ENCODE measurements around the gene CFAP68. TPM values are rescaled to one million over a fixed set of nuclear protein-coding genes. Genes with fewer than 3 reads are reported as not detected.

The CFAP68 gene, protein sequence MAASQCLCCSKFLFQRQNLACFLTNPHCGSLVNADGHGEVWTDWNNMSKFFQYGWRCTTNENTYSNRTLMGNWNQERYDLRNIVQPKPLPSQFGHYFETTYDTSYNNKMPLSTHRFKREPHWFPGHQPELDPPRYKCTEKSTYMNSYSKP
- 10 to 100 TPM; 40.0 to 45.6 (median 42.4) TPM for polyA plus RNA-seq (ENCODE audit: insufficient read depth in 1 of 5, insufficient read length in 5 of 5, low replicate concordance in 1 of 5)
- long read RNA-seq, donor 1, transcript C11orf1-201 (4 exons, 2,885 nt): major isoform, 21 of 25 reads
- long read RNA-seq, donor 1, partial matches to known transcripts: 0 of 25 reads
- long read RNA-seq, donor 1, other reads (novel, unspliced or antisense): 0 of 25 reads
- long read RNA-seq, donor 2, transcript C11orf1-201 (4 exons, 2,885 nt): major isoform, 11 of 14 reads
- long read RNA-seq, donor 2, partial matches to known transcripts: 0 of 14 reads
- long read RNA-seq, donor 2, other reads (novel, unspliced or antisense): 0 of 14 reads
- long read RNA-seq, donor 3, transcript C11orf1-202 (4 exons, 534 nt): minor isoform, 6 of 32 reads
- long read RNA-seq, donor 3, transcript C11orf1-201 (4 exons, 2,885 nt): major isoform, 25 of 32 reads
- long read RNA-seq, donor 3, partial matches to known transcripts: 0 of 32 reads
- long read RNA-seq, donor 3, other reads (novel, unspliced or antisense): 0 of 32 reads
- long read RNA-seq, donor 4, transcript C11orf1-201 (4 exons, 2,885 nt): major isoform, 9 of 10 reads
- long read RNA-seq, donor 4, partial matches to known transcripts: 0 of 10 reads
- long read RNA-seq, donor 4, other reads (novel, unspliced or antisense): 0 of 10 reads
- long read RNA-seq, donor 5, transcript C11orf1-201 (4 exons, 2,885 nt): major isoform, 22 of 32 reads
- long read RNA-seq, donor 5, transcript C11orf1-202 (4 exons, 534 nt): minor isoform, 6 of 32 reads
- long read RNA-seq, donor 5, partial matches to known transcripts: 0 of 32 reads
- long read RNA-seq, donor 5, other reads (novel, unspliced or antisense): 0 of 32 reads
- long read RNA-seq, donor 6, transcript C11orf1-201 (4 exons, 2,885 nt): major isoform, 23 of 27 reads
- long read RNA-seq, donor 6, partial matches to known transcripts: 0 of 27 reads
- long read RNA-seq, donor 6, other reads (novel, unspliced or antisense): 0 of 27 reads
- long read RNA-seq, donor 7, transcript C11orf1-201 (4 exons, 2,885 nt): major isoform, 11 of 18 reads
- long read RNA-seq, donor 7, partial matches to known transcripts: 0 of 18 reads
- long read RNA-seq, donor 7, other reads (novel, unspliced or antisense): 0 of 18 reads
- long read RNA-seq, donor 8, partial matches to known transcripts: 0 of 6 reads
- long read RNA-seq, donor 8, other reads (novel, unspliced or antisense): 0 of 6 reads

DNA sequence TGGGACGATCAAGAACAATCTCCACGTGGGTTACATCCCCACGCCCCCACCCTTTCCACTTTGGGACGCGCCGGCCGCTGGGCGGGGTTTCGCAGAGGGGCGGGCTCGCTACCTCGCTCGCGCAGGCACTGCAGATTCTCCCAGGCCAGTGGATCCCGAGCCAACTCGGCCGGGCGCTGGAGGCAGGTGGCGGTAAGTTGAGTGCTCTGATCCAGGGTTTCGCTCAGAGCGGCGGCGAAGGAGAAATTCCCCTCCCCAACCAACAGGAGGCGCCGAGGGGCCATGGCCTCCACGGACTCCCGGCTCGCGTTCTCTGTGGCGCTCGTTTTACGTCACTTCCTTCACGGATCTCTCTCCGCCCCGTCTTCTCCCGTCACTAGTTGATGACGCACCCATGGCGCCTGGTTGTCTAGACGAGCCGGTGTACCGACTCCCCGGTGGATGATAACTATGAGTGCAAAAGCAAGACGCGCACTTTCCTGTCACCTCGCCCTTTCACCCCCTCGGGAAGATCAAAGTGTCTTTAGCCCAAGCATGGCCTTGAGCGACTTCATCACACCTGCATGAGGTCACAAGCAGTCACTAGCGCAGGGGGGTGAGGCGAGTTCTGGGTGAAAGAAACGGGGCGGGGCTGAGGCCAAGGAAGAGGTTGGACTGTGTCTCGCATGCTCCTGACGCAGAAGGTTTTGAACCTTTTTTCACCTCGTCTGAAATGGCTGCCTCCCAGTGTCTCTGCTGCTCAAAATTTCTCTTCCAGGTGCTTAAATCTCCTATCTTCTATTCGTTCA is at the start of gene CFAP68, which contains the start of gene FDXACB1:
Gene CFAP68 (plus strand): TSS at position 693 of the 788 bp plus-strand sequence. CDS start 20 bp downstream, at position 713.
Gene FDXACB1 (minus strand): TSS at position 317 of the 788 bp plus-strand sequence. CDS start 33 bp downstream, at position 284.
- DNase-seq: peak; percentile 97

DNA sequence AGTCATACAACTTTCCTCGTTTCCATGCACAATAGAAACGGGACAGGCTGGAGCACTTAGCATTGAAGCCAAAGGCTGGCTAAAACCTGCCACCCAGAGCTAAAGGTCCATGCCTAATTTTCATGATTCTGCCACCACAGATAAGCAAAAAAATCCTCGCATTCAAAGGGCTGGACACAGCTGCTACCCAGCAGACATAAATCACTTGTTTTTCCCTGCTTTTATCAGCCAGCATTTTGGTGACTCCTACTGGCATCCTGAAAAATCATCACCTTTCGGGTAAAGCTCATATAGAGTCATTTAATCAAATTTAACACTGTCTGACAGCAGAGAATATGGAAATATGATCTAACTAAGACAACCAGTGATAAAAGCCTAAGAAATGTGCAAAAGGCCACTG is 45.8 kb upstream of the CFAP68 start:
- DNase-seq: no peak

DNA sequence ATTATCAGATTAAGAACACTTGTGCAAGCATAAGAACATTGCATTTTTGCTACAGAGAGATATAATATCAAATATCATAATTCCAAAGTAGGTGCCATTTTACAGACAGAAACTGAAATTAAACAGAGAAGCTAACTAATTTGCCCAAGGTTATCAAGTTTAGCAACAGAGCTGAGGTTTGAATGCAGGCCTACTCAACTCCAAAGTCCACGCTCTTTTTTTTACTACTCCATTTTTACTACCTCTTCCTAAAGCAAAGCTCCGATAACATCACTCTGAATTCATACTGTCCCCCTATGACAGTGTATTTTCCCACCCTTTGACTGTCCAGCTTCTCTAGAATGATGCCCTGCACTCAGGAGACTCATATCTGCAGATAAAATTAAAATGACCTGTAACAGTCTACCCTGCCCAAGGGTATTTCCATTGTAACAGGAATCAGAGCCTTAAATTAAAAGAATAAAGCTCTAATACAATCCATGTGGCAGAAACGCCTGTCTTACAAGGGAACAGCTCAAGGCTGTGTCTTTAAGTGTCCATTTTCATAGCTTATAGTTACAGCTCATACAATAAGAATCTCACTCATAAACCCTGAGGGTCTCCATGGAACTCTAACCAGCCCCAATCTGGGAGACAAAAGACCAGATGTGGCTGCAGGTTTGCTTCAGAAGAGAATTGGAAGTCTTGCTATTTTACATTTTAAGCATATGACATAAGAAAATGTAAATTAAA is 44.7 kb upstream of the CFAP68 start:
- DNase-seq: no peak

DNA sequence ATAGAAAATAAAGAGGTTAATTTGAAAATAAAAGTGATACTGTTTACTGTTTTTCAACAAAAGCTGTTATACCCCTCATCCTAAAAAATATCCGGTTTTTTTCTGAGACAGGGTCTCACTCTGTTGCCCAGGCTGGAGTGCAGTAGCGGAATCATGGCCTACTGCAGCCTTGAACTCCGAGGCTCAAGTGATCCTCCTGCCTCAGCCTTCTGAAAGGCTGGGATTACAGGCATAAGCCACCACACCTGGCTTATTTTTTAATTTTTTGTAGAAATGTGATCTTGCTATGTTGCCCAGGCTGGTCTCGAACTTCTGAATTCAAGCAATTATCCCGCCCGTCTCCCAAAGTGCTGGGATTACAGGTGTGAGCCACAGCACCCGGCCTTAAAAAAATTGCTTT is 43.7 kb upstream of the CFAP68 start:
- no peak for DNase-seq

DNA sequence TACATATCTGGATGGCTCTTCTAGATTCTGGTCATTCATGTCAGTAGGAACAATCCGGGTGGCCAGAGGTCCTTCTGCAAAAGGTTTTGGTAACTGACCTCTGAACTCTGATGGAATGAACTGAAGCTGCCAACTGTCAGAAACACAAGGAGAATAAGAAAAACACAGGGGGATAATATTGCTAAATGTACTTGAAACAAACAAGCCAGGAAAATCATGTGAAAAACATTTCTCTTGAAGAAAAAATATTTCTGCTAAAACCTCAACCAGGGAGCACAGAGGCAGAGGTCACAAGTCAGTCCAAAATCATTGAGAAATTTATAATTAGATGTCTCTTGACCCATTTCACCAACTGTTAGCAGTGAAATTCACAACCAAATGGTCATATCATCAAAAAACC is 43.2 kb upstream of the CFAP68 start:
- no peak for DNase-seq

DNA sequence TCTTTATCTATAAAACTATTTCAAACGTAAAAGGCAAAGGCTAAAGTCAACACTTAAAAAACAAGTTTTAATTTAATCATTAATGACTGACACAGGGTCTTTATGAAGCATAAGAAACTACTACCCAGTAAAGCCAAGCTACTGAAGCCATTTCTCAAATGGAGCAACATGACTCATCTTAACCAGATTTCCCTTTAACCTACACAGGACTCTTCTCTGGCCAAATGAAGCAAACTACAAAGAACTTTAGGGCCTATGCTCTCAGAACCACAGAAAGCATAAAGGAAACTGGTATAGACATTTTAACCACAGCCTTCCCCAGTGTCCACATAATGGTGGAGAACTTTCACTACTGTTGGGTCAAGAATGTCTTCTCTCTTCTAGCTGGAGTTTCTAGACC is 42.6 kb upstream of the CFAP68 start:
- no peak for DNase-seq

DNA sequence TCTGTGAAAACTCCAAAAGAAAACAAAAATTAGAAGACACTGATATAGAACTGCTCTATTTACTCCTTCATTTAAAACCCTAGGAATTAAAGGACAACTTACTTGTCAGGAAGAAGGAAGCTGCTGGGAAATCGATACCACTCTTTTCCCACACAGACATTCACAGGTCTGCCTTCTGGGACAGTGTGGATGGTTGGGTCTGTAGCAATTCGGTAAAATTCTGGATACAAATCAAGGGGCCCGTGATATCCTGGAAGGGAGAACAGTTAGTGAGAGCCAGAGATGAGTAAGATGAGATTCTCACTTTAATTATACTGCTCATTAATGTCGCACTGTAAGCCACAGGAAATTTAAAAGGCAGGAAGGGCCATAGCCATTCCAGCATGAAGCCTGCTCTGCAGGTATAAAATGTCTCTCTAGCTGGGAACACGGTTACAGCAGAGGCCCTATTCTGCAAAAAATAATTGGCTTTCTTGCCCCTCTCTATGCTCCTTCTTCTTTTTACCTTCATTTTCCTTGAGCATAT is 41.9 kb upstream of the CFAP68 start:
- no peak for DNase-seq

DNA sequence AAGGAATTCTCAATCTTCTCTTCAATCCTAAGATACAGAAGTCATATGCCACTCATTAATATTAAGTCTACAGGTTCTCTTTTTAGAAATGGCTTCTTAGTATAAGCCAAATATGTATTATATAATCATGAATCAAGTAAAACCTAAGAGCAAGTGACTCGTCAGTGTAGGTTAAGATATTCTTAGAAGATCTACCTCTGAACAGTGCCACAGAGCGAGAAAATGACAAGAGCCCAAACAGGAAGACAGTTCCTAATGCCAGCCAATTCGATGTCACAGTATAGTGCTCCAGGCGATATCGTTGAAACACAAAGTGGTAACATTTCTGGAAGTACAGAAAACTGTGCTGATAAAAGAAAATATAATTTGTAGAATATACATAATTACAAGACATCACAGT is 41.3 kb upstream of the CFAP68 start:
- no peak for DNase-seq

DNA sequence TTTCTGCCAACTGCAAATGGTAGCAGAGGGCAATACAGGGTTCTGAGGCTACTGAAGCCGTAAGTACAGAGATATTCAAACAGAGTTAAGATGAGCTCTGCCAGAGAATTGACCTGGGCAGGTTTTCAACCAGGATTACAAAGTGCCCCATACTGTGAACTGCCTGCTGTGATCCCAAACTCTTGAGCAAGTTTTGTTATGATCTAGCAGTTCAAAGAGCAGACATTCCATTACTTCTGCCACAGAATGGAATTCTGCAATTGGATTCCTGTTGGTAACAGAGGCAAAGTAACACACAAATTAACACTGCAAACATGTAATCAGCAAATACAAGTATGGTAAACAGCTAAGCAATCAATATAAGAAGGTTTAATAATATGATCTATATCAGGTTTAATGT is 39.2 kb upstream of the CFAP68 start:
- no peak for DNase-seq

DNA sequence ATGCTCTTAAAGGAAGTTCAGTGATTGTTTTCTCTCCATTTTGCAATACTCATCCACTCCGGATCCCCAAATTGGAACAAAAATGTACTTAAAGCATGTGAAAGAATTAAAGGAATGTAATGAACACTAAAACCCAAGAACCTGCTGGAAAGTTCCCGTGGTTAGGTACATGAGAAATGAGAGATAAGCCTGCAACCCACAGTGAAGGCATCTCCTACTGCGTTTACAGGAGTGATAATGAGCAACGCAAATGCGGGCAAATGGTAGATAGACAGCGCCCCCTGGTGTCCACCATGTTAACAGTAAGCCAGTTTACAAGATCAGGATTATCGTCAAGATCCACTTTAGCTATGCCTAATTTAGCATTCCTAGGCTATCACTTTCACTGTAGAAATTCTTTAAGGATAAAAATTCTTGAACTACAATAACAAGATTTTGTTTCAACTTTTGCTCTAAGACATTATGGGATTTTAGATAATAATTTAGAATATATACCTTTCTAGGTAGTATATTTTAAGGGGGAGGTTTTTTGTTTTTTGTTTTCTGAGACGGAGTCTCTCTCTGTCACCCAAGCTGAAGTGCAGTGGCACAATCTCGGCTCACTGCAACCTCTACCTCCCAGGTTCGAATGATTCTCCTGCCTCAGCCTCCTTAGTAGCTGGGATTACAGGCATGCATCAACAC is 37.8 kb upstream of the CFAP68 start:
- peak; percentile 75 to 83 for DNase-seq

DNA sequence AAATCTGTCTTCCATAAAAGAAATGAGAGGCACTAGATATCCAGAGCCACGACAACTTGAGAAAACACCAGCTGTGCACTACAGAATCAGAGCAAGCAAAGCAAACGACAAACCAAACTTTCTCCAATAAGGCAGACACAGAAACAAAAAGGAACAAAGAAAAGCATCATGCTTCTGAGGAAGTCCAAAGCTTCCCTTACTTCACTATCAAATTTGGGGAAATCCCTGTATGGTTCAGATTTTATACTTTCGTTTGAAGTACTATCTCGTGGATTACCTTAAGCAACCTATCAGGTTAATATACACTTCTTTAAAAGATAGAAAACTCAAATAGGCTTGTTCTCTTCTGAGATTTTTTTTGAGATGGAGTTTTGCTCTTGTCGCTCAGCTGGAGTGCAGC is 35.7 kb upstream of the CFAP68 start:
- no peak for DNase-seq

DNA sequence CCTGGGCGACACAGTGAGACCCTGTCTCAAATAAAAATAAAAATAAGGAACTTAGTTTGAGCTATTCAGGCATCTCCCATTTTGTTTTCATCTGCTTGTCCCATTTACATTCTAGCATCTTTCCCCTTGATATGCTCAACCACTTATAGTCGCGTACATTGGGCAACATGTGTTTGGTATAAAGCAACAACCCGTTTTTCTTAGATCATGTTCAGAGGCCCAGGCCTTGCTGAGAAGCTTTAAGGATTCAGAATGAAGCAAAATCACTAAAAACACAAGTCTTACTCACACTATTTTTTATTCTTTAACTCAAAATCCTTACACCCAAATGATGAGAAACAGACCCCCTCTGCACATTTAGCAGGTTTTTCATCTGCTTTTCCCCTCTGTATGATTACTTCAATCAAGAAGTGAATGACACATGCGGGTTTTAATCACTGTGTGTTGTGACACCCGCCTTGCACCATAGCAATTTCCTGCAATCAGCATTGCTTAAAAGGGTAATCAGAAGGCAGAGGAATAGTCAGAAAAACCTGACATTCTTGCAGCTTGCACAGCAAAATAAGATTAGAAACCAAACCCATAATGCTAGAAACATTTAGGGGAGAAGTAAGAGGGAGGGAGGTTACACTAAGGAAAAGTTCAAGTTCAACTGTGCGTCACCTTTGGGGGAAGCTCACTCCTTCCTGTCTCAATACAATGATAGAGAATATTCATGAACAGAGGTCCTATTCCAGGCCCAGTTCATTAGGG is 33.9 kb upstream of the CFAP68 start:
- DNase-seq: no peak

DNA sequence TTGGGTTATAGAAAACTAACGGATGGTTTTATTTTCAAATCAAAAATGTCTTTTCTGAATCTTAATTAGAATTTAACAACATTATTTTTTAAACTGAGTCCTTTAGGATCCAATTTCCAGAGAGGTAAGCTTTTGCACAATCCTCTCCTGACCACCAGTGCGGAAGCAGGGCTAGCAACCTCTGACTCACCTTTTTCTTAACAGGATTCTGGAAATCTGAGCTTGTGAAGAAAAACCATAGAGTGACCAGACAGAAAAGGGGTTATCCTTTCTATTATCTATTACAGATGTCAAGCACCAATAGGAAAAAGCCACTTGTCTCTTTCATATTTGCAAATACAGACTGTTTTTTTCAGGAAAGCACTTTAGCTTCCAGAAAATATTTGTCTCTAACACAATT is 33.3 kb upstream of the CFAP68 start:
- no peak for DNase-seq

DNA sequence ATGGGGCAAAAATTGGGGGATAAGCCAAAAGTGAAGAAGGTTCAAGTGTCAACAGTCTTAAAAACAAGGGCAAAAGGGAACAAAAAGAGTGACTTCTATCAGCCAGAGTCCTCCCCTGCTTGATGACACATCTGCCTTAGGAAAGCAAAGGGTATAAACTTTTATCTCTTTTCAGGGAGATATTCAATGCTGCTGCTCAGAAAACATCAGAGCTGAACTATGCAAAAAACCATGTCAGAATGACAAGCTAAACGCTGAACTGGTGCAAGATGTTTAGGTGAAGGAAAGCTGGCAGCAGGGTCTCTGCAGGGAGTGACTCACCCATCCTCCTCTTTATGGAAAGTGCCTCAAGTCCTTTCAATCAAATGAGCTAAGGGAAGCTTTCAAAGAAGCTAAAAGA is 32.7 kb upstream of the CFAP68 start:
- no peak for DNase-seq

DNA sequence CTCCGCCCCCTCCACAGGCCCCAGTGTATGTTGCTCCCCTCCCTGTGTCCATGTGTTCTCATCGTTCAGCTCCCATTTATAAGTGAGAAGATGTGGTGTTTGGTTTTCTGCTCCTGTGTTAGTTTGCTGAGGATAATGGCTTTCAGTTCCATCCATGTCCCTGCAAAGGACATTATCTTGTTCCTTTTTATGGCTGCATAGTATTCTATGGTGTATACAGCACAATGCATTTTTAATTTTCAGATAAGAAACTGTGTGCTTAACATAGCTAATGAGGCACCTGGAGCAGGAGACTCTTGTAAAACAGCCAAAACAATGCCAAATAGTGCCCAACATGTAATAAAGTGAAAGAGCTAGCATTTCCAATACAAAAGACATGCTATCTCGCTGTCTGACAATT is 29.7 kb upstream of the CFAP68 start:
- no peak for DNase-seq

DNA sequence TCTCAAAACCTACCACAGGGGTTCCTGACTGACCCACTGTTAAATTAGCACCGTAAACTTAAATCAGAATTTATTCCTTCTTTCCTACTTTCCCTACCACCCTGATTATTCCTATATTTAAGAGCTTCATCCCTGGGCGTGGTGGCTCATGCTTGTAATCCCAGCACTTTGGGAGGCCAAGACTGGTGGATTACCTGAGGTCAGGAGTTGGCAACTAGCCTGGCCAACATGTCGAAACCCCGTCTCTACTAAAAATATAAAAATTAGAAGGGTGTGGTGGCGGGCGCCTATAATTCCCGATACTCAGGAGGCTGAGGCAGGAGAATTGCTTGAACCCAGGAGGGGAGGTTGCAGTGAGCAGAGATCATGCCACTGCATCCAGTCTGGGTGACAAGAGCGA is 28.3 kb upstream of the CFAP68 start:
- DNase-seq: no peak

DNA sequence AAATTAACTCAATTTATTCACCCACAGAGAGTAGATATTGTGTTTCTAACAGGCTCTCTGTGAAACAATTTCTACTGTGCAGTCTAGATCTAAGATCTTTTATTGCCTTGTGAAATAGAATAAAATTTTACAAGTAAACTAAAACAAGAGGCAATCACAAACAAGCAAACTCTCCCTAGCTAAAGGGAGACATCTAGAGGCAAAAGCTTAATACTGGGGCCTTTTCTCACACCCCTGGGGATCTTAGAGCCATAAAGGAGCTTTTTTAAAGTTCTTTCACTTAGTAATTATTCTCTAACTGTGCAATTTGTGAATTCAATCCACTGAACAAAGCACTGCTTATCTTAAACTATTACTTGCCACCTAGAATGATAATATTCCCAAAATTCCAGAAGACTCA is 27.7 kb upstream of the CFAP68 start:
- no peak for DNase-seq

DNA sequence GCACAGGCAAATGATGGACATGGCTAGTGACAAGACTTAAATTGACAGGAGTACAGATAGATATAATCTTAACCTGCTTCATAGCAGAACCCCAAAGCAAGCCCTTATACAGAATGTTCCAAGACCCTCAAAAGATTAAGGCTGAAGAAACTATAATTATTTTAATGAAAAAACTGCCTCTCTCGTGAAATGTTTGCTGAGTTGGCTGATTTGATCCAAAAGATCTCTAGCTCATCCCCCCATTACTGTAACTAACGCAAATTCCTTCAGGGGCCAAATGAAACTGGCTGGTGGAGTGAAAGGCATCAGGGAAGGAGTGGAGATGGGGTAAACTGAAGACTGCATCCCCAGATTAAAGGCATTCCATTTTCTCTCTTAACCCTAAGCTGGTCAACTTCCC is 27.2 kb upstream of the CFAP68 start:
- no peak for DNase-seq

DNA sequence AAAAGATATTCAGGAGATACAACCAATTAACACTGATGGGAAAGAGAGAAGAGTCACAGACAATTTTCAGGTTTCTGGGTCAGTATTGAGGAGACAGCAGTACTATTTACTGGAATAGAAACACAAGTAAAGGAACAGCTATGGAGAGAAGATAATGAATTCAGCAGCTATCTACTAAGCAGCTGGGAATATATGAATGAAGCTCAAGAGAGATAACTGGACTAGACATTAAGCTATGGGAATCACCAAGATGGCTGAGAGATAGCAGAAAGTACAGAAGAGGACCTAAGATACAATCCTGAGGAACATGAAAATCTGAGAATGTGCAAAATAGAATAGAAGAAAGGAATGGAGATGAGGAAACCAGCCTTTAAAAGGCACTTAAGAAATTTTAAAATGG is 23.8 kb upstream of the CFAP68 start:
- no peak for DNase-seq

All from right lung (tissue), 10 donors.